Body of pancreas (tissue), 4 donors: ENCODE measurements around the gene EOGT. TPM values are rescaled to one million over a fixed set of nuclear protein-coding genes. Genes with fewer than 3 reads are reported as not detected.

Experiments used
- ATAC-seq: fragments of 150-250 bp; one replicate; pipeline ENCODE4 v1.9.1; 2016
- DNase-seq, 4 donors: peaks; one replicate each; pipeline ENCODE4 v3.0.0-alpha.2; 2019
- H3K27ac ChIP-seq, 4 donors: fragments of 200-600 bp; sonication (generic); 1 replicate in 3 of 4; 2 replicates in 1 of 4; pipeline versions ENCODE4 v1.5.1 to v1.6.1; 2016 to 2019; ENCODE audit warnings: mild to moderate bottlenecking in 1 of 4, mixed read lengths in 1 of 4, moderate library complexity in 1 of 4
- H3K27me3 ChIP-seq, 2 donors: fragments of 200-600 bp; sonication (generic); one replicate each; pipeline ENCODE4 v1.6.0; 2016; ENCODE audit warnings: mild to moderate bottlenecking in 1 of 2
- H3K36me3 ChIP-seq, 2 donors: fragments of 200-600 bp; sonication (generic); replicated peaks in 1 of 2; 2 replicates each; pipeline ENCODE4 v1.5.1; 2016; ENCODE audit warnings: low read depth in 2 of 2; ENCODE audit not compliant: insufficient read depth in 1 of 2
- H3K4me1 ChIP-seq: fragments of 200-600 bp; sonication (generic); one replicate; pipeline ENCODE4 v1.6.0; 2016
- H3K4me3 ChIP-seq, 2 donors: fragments of 200-600 bp; sonication (generic); 1 replicate in 1 of 2; 2 replicates in 1 of 2; pipeline ENCODE4 v1.5.1; 2016 to 2019
- H3K9me3 ChIP-seq, 3 donors: fragments of 200-600 bp; sonication (generic); 1 replicate in 2 of 3; 2 replicates in 1 of 3; pipeline ENCODE4 v1.5.1; 2016
- POLR2A ChIP-seq, 3 donors: fragments of 450-650 bp; IDR thresholded peaks; one replicate each; pipeline ENCODE4 v1.6.1; 2016; ENCODE audit warnings: antibody characterized with exemption in 3 of 3, mild to moderate bottlenecking in 2 of 3
- WGBS, 2 donors: methylation state at CpG; one replicate each; pipeline ENCODE4 v1.1.5; 2017; 5-methylcytosine and 5-hydroxymethylcytosine counted together
- intact Hi-C: fragments of 100-400 bp; cut with DNase I; formaldehyde crosslinking; loops from one replicate; pipeline ENCODE4 v1.15.1; 2023
- total RNA-seq, 2 donors: library from RNA; depleted of rRNA; stranded (reverse); fragments of >200 nt; gene quantifications; one replicate each; pipeline ENCODE4 v1.1.0, GENCODE V29; 2016
- TF ChIP-seq, protein P1 (sequence below), 7 experiments: fragments of 450-650 bp in 4 of 7; fragments of 200-600 bp in 3 of 7; sonication (generic) in 3 of 7; IDR thresholded peaks; one replicate each; pipeline ENCODE4 v1.5.1; 2016 to 2019; ENCODE audit warnings: antibody characterized with exemption in 7 of 7

The EOGT gene
- total RNA-seq, 2 donors from 2014 or later: 9.9 to 15.6 TPM

- Histone ChIP-seq H3K9me3 (no peaks in the 10 kb centered on the region), H3K27ac (peak overlapping the region; percentile 85 to 96 (median 93)), H3K36me3 (peaks cover 0 to 2% of the 10 kb centered on the region in 2 donors), H3K4me1 (peaks cover 20% of the 10 kb centered on the region), H3K4me3 (peak overlapping the region in 1 of 2 donors; percentile 53), H3K27me3 (no peaks in the 10 kb centered on the region)
- WGBS, 2 donors: 9 to 11% methylated on average over 9 of the region's 9 CpGs
- ATAC-seq (no peak), DNase-seq (no peak)
- no peak for TF ChIP-seq POLR2A (IDR thresholded peaks at IDR 0.05)
- TF ChIP-seq, protein P1, sequence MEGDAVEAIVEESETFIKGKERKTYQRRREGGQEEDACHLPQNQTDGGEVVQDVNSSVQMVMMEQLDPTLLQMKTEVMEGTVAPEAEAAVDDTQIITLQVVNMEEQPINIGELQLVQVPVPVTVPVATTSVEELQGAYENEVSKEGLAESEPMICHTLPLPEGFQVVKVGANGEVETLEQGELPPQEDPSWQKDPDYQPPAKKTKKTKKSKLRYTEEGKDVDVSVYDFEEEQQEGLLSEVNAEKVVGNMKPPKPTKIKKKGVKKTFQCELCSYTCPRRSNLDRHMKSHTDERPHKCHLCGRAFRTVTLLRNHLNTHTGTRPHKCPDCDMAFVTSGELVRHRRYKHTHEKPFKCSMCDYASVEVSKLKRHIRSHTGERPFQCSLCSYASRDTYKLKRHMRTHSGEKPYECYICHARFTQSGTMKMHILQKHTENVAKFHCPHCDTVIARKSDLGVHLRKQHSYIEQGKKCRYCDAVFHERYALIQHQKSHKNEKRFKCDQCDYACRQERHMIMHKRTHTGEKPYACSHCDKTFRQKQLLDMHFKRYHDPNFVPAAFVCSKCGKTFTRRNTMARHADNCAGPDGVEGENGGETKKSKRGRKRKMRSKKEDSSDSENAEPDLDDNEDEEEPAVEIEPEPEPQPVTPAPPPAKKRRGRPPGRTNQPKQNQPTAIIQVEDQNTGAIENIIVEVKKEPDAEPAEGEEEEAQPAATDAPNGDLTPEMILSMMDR (IDR thresholded peaks at IDR 0.05): peak in 2 of 7 experiments; percentile 9 to 13
- intact Hi-C loops: no loop called here
Observed at GRCh38 chr3:69052472-69052898, 39.0 kb upstream of the EOGT start.

- peaks cover 0 to 2% of the 10 kb centered on the region in 2 donors for H3K36me3 ChIP-seq
- DNase-seq: peak; percentile 99 to 100 (median 99)
- no peaks in the 10 kb centered on the region for H3K9me3 ChIP-seq
- H3K4me1 ChIP-seq: peaks cover 26% of the 10 kb centered on the region
- H3K4me3 ChIP-seq: peak within 1 kb of the TSS; percentile 53 to 84
- H3K27ac ChIP-seq: peak within 1 kb of the TSS; percentile 85 to 96 (median 93)
- intact Hi-C loops: no loop called here
- WGBS, 2 donors: 0 to 1% methylated on average over 32 to 45 of the region's 45 CpGs
- H3K27me3 ChIP-seq: no peaks in the 10 kb centered on the region
- TF ChIP-seq, protein P1 (IDR thresholded peaks at IDR 0.05): no peak
- peak; percentile 65 to 94 (median 93) for TF ChIP-seq POLR2A (IDR thresholded peaks at IDR 0.05)
- peak; percentile 99 for ATAC-seq
Observed at GRCh38 chr3:69051756-69052471, 38.4 kb upstream of the EOGT start, which contains the start of gene TMF1. TSS of gene TMF1 (minus strand) at chr3:69052333. CDS start at chr3:69052086, 247 bp downstream.

- no peak for DNase-seq
- Histone ChIP-seq H3K27me3 (no peaks in the 10 kb centered on the region), H3K4me3 (no peak overlapping the region), H3K36me3 (peaks cover 0 to 6% of the 10 kb centered on the region in 2 donors), H3K27ac (no peak overlapping the region), H3K9me3 (no peaks in the 10 kb centered on the region), H3K4me1 (peaks cover 28% of the 10 kb centered on the region)
- 50 to 51% methylated on average over 2 of the region's 2 CpGs for WGBS, 2 donors
- intact Hi-C loops: no loop called here
- TF ChIP-seq, protein P1 (IDR thresholded peaks at IDR 0.05): no peak
- TF ChIP-seq POLR2A (IDR thresholded peaks at IDR 0.05): no peak
- ATAC-seq: no peak
Observed at GRCh38 chr3:69048990-69049389, 35.5 kb upstream of the EOGT start.

- H3K36me3 ChIP-seq: peaks cover 14 to 28% of the 10 kb centered on the region in 2 donors
- TF ChIP-seq POLR2A (IDR thresholded peaks at IDR 0.05): no peak
- TF ChIP-seq, protein P1 (IDR thresholded peaks at IDR 0.05): no peak
- peaks cover 18% of the 10 kb centered on the region for H3K4me1 ChIP-seq
- no peaks in the 10 kb centered on the region for H3K9me3 ChIP-seq
- H3K27ac ChIP-seq: no peak overlapping the region
- no peak overlapping the region for H3K4me3 ChIP-seq
- WGBS, 2 donors: 86 to 87% methylated on average over 2 of the region's 2 CpGs
- no peak for ATAC-seq
- no peaks in the 10 kb centered on the region for H3K27me3 ChIP-seq
- no peak for DNase-seq
- intact Hi-C loops: no loop called here
Observed at GRCh38 chr3:69044608-69045007, 31.1 kb upstream of the EOGT start.
